ENCODE results near the gene EGFR.

GRCh38 chr7:55245271-55245723 lies 226.5 kb downstream of the EGFR start:
- TF ChIP-seq POLR2A (IDR thresholded peaks at IDR 0.05; ENCODE audit: extremely low read depth, insufficient read length) (no peak), CTCF (IDR thresholded peaks at IDR 0.05; ENCODE audit: low read depth, low read length) (no peak)
